Measurements from ENCODE around the gene TNFRSF21.

GRCh38 chr6:47319867-47320266, 10.2 kb upstream of the TNFRSF21 start:
- TF ChIP-seq CTCF (IDR thresholded peaks at IDR 0.05) (no peak), POLR2AphosphoS5 (IDR thresholded peaks at IDR 0.05) (no peak), POLR2A (IDR thresholded peaks at IDR 0.05) (no peak)

Measured in prostate gland (tissue), 2 donors.